ENCODE measurements around the gene LYPD6. TPM values are rescaled to one million over a fixed set of nuclear protein-coding genes. Genes with fewer than 3 reads are reported as not detected.

Gene LYPD6
- total and polyA plus RNA-seq, 4 donors: 0.15 to 0.42 (median 0.23) TPM

GRCh38 chr2:149415086-149415485 is 84.7 kb downstream of the LYPD6 start:
- peaks cover 2 to 41% (median 23%) of the 10 kb centered on the region in 4 donors for H3K4me1 ChIP-seq (ENCODE audit: control insufficient read depth in 4 of 4, insufficient read depth in 4 of 4, low read length in 3 of 4)
- WGBS: 39% methylated on average over 1 of the region's 1 CpG
- H3K27me3 ChIP-seq (ENCODE audit: control insufficient read depth in 4 of 4, insufficient read depth in 4 of 4, low read length in 3 of 4): no peaks in the 10 kb centered on the region
- H3K36me3 ChIP-seq (ENCODE audit: control insufficient read depth in 4 of 4, insufficient read depth in 3 of 4, low read depth in 1 of 4, low read length in 3 of 4): no peaks in the 10 kb centered on the region
- H3K4me3 ChIP-seq (ENCODE audit: low read depth in 1 of 3, low read length in 3 of 3): no peak overlapping the region
- TF ChIP-seq JUND (IDR thresholded peaks at IDR 0.05) (no peak), MAX (IDR thresholded peaks at IDR 0.05) (no peak), GABPA (IDR thresholded peaks at IDR 0.05 in 1 of 2, conservative IDR thresholded peaks at IDR 0.05 in 1 of 2) (no peak), FOXA2 (IDR thresholded peaks at IDR 0.05) (no peak), FOXA1 (IDR thresholded peaks at IDR 0.05) (no peak)
- H3K27ac ChIP-seq (ENCODE audit: low read depth in 1 of 2, low read length in 2 of 2): no peak overlapping the region
- no peaks in the 10 kb centered on the region for H3K9me3 ChIP-seq (ENCODE audit: control insufficient read depth in 4 of 4, low read length in 3 of 4)
- H3K9ac ChIP-seq (ENCODE audit: low read depth in 1 of 2, low read length in 2 of 2): no peak overlapping the region
- no peak for DNase-seq (ENCODE audit: low spot score)

- Histone ChIP-seq H3K9me3 (ENCODE audit: control insufficient read depth in 4 of 4, low read length in 3 of 4) (no peaks in the 10 kb centered on the region), H3K4me1 (ENCODE audit: control insufficient read depth in 4 of 4, insufficient read depth in 4 of 4, low read length in 3 of 4) (peaks cover 2 to 41% (median 27%) of the 10 kb centered on the region in 4 donors), H3K27ac (ENCODE audit: low read depth in 1 of 2, low read length in 2 of 2) (no peak overlapping the region), H3K9ac (ENCODE audit: low read depth in 1 of 2, low read length in 2 of 2) (no peak overlapping the region), H3K36me3 (ENCODE audit: control insufficient read depth in 4 of 4, insufficient read depth in 3 of 4, low read depth in 1 of 4, low read length in 3 of 4) (no peaks in the 10 kb centered on the region), H3K27me3 (ENCODE audit: control insufficient read depth in 4 of 4, insufficient read depth in 4 of 4, low read length in 3 of 4) (no peaks in the 10 kb centered on the region), H3K4me3 (ENCODE audit: low read depth in 1 of 3, low read length in 3 of 3) (no peak overlapping the region)
- TF ChIP-seq YY1 (IDR thresholded peaks at IDR 0.05) (no peak), EGR1 (IDR thresholded peaks at IDR 0.05; ENCODE audit: low read depth in 2 of 2) (no peak), RAD21 (IDR thresholded peaks at IDR 0.05) (no peak), ZBTB33 (IDR thresholded peaks at IDR 0.05) (no peak), JUND (IDR thresholded peaks at IDR 0.05) (no peak), HNF4G (IDR thresholded peaks at IDR 0.05) (no peak), RXRA (IDR thresholded peaks at IDR 0.05) (no peak), REST (IDR thresholded peaks at IDR 0.05) (no peak), MAX (IDR thresholded peaks at IDR 0.05) (no peak), GABPA (IDR thresholded peaks at IDR 0.05 in 1 of 2, conservative IDR thresholded peaks at IDR 0.05 in 1 of 2) (no peak), ATF3 (IDR thresholded peaks at IDR 0.05) (no peak), FOXA2 (IDR thresholded peaks at IDR 0.05) (no peak), CTCF (IDR thresholded peaks at IDR 0.05; ENCODE audit: low read depth, low read length, missing input control) (no peak), FOXA1 (IDR thresholded peaks at IDR 0.05) (no peak)
- no peak for DNase-seq (ENCODE audit: low spot score)
- 92% methylated on average over 5 of the region's 5 CpGs for WGBS
Observed at GRCh38 chr2:149418065-149418464, 87.7 kb downstream of the LYPD6 start.

All from liver (tissue), 9 donors.